ENCODE data around the gene CHAD. TPM values are rescaled to one million over a fixed set of nuclear protein-coding genes. Genes with fewer than 3 reads are reported as not detected.

The CHAD gene
- total RNA-seq, 1 experiment from 2014 or later, result not detected

DNA sequence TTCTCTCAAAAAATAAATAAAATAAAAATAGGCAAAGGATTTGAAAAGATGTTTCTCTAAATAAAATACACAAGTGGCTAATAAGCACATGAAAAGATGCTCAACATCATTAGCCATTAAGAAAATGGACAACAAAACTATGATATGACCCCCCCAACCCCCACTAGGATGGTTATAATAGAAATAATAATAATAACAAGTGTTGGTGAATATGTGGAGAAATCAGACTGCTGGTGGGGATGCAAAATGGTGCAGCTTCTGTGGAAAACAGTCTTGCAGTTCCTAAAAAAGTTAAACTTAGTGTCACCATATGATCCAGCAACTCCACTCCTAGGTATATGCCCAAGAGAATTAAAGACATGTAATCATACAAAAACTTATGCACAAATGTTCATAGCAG lies 30.6 kb upstream of the CHAD start:
- CTCF ChIA-PET, result interaction anchor here (0.7 to 1.7 kb wide), 3 partner anchors 15 to 181 kb away, joined by 3 to 7 read pairs (median 4); no protein-coding TSS in a partner anchor
- no peak overlapping the region for H3K4me3 Mint-ChIP-seq (ENCODE audit: unreplicated experiment)
- no peak for TF ChIP-seq CTCF (IDR thresholded peaks at IDR 0.05; ENCODE audit: unreplicated experiment)
- H3K4me1 Mint-ChIP-seq (ENCODE audit: insufficient read depth, unreplicated experiment), result peaks cover 7% of the 10 kb centered on the region
- no peaks in the 10 kb centered on the region for H3K36me3 Mint-ChIP-seq (ENCODE audit: insufficient read depth, unreplicated experiment)
- no peak overlapping the region for H3K27ac Mint-ChIP-seq (ENCODE audit: low read depth, unreplicated experiment)
- POLR2A ChIA-PET, result interaction anchor here (2.5 kb wide), 1 partner anchor 12 kb away, joined by 12 read pairs; no protein-coding TSS in a partner anchor
- intact Hi-C loops (cut with micrococcal nuclease), result no loop called here
- H3K27me3 Mint-ChIP-seq (ENCODE audit: insufficient read depth, unreplicated experiment), result no peaks in the 10 kb centered on the region
- no peak for DNase-seq (ENCODE audit: unreplicated experiment)
- BruUV-seq (replicated peaks), result no TSS peak
- H3K9me3 Mint-ChIP-seq (ENCODE audit: unreplicated experiment), result no peaks in the 10 kb centered on the region

- Mint-ChIP-seq H3K27me3 (ENCODE audit: insufficient read depth, unreplicated experiment) (no peaks in the 10 kb centered on the region), H3K36me3 (ENCODE audit: insufficient read depth, unreplicated experiment) (no peaks in the 10 kb centered on the region), H3K9me3 (ENCODE audit: unreplicated experiment) (no peaks in the 10 kb centered on the region), H3K4me3 (ENCODE audit: unreplicated experiment) (no peak overlapping the region), H3K4me1 (ENCODE audit: insufficient read depth, unreplicated experiment) (no peaks in the 10 kb centered on the region), H3K27ac (ENCODE audit: low read depth, unreplicated experiment) (no peak overlapping the region)
- ChIA-PET CTCF (interaction anchor here (0.5 to 1.7 kb wide), 7 partner anchors 11 to 182 kb away, joined by 3 to 7 read pairs (median 4); no protein-coding TSS in a partner anchor), POLR2A (interaction anchor here (1.0 to 2.5 kb wide), 3 partner anchors 9 to 19 kb away, joined by 3 to 12 read pairs (median 4); no protein-coding TSS in a partner anchor)
- peak; percentile 36 for DNase-seq (ENCODE audit: unreplicated experiment)
- intact Hi-C loops (cut with micrococcal nuclease), result no loop called here
- TF ChIP-seq CTCF (IDR thresholded peaks at IDR 0.05; ENCODE audit: unreplicated experiment), result no peak
- BruUV-seq (replicated peaks), result no TSS peak
Observed at GRCh38 chr17:50498021-50498874, 29.6 kb upstream of the CHAD start.

GRCh38 chr17:50495918-50496317 lies 27.2 kb upstream of the CHAD start:
- CTCF ChIA-PET, result interaction anchor here (0.5 to 0.8 kb wide), 4 partner anchors 203 to 661 kb away, joined by 3 read pairs; no protein-coding TSS in a partner anchor
- intact Hi-C loops (cut with micrococcal nuclease), result no loop called here

More at GRCh38 chr17:50495918-50496317, 27.2 kb upstream of the CHAD start:
- Mint-ChIP-seq H3K27ac (ENCODE audit: low read depth, unreplicated experiment) (no peak overlapping the region), H3K36me3 (ENCODE audit: insufficient read depth, unreplicated experiment) (no peaks in the 10 kb centered on the region), H3K27me3 (ENCODE audit: insufficient read depth, unreplicated experiment) (no peaks in the 10 kb centered on the region), H3K4me3 (ENCODE audit: unreplicated experiment) (no peak overlapping the region), H3K9me3 (ENCODE audit: unreplicated experiment) (no peaks in the 10 kb centered on the region), H3K4me1 (ENCODE audit: insufficient read depth, unreplicated experiment) (peaks cover 4% of the 10 kb centered on the region)
- POLR2A ChIA-PET, result interaction anchor here (0.6 to 1.1 kb wide), 2 partner anchors 8 to 9 kb away, joined by 3 to 4 read pairs; no protein-coding TSS in a partner anchor
- DNase-seq (ENCODE audit: unreplicated experiment), result no peak
- TF ChIP-seq CTCF (IDR thresholded peaks at IDR 0.05; ENCODE audit: unreplicated experiment), result no peak
- BruUV-seq (replicated peaks), result no TSS peak

Data from MCF 10A (cell line).